H9 (cell line): ENCODE measurements around the gene PTPRK. TPM values are rescaled to one million over a fixed set of nuclear protein-coding genes. Genes with fewer than 3 reads are reported as not detected.
A peak's percentile ranks its signal among the peaks of the same experiment; 100 is the strongest.

Experiments
- DNase-seq: peaks from one replicate; pipeline ENCODE4 v3.0.0-alpha.2; 2017
- H2AFZ ChIP-seq: one replicate; pipeline ENCODE4 v1.6.1; 2013; ENCODE audit warnings: mild to moderate bottlenecking, low read length, control low read depth, moderate library complexity
- H2AK5ac ChIP-seq: 2 replicates; pipeline ENCODE4 v1.6.1; 2013; ENCODE audit warnings: low read length, control low read depth, mixed read lengths; ENCODE audit not compliant: insufficient read length
- H2BK120ac ChIP-seq: one replicate; pipeline ENCODE4 v1.6.1; 2013; ENCODE audit warnings: low read depth, mild to moderate bottlenecking, low read length, control low read depth, inconsistent platforms; ENCODE audit not compliant: poor library complexity, severe bottlenecking
- H2BK12ac ChIP-seq: 2 replicates; pipeline ENCODE4 v1.6.1; 2013; ENCODE audit warnings: low read length, control low read depth, mixed read lengths, low read depth; ENCODE audit not compliant: insufficient read length
- H2BK15ac ChIP-seq: 2 replicates; pipeline ENCODE4 v1.6.1; 2013; ENCODE audit warnings: low read depth, low read length, control low read depth
- H2BK20ac ChIP-seq: one replicate; pipeline ENCODE4 v1.6.1; 2013; ENCODE audit warnings: low read depth, mild to moderate bottlenecking, low read length, control low read depth, inconsistent platforms; ENCODE audit not compliant: poor library complexity, severe bottlenecking
- H2BK5ac ChIP-seq: 2 replicates; pipeline ENCODE4 v1.6.1; 2013; ENCODE audit warnings: low read length, control low read depth, mixed read lengths; ENCODE audit not compliant: insufficient read length
- H3K14ac ChIP-seq: 2 replicates; pipeline ENCODE4 v1.6.1; 2013; ENCODE audit warnings: low read length, control low read depth; ENCODE audit not compliant: insufficient read depth
- H3K18ac ChIP-seq: 2 replicates; pipeline ENCODE4 v1.6.1; 2013; ENCODE audit warnings: low read depth, mild to moderate bottlenecking, mixed read lengths, low read length, control low read depth; ENCODE audit not compliant: insufficient read length
- H3K23ac ChIP-seq: 2 replicates; pipeline ENCODE4 v1.6.1; 2013; ENCODE audit warnings: low read length, control low read depth, mixed read lengths, low read depth; ENCODE audit not compliant: insufficient read length
- H3K23me2 ChIP-seq: 2 replicates; pipeline ENCODE4 v1.6.1; 2013; ENCODE audit warnings: low read depth, mild to moderate bottlenecking, mixed read lengths, low read length, control low read depth; ENCODE audit not compliant: insufficient read length, poor library complexity, severe bottlenecking
- H3K27ac ChIP-seq: 2 replicates; pipeline ENCODE4 v1.5.1; 2013; ENCODE audit warnings: low read length, control low read depth, mixed read lengths, low read depth; ENCODE audit not compliant: insufficient read length
- H3K27me3 ChIP-seq: 2 replicates; pipeline ENCODE4 v1.6.1; 2013; ENCODE audit warnings: low read length, control low read depth, inconsistent platforms; ENCODE audit not compliant: insufficient read depth
- H3K4ac ChIP-seq: 2 replicates; pipeline ENCODE4 v1.6.1; 2013; ENCODE audit warnings: low read depth, mild to moderate bottlenecking, control low read depth, inconsistent platforms, low read length, moderate library complexity
- H3K4me1 ChIP-seq: 2 replicates; pipeline ENCODE4 v1.6.1; 2013; ENCODE audit warnings: low read length, control low read depth, inconsistent platforms; ENCODE audit not compliant: insufficient read depth
- H3K4me2 ChIP-seq: 2 replicates; pipeline ENCODE4 v1.6.1; 2013; ENCODE audit warnings: low read length, control low read depth, mixed read lengths; ENCODE audit not compliant: insufficient read length, insufficient read depth
- H3K56ac ChIP-seq: 2 replicates; pipeline ENCODE4 v1.6.1; 2013; ENCODE audit warnings: low read depth, mild to moderate bottlenecking, mixed read lengths, low read length, control low read depth; ENCODE audit not compliant: insufficient read length
- H3K79me1 ChIP-seq: 2 replicates; pipeline ENCODE4 v1.6.1; 2013; ENCODE audit warnings: low read depth, mild to moderate bottlenecking, moderate library complexity, low read length, control low read depth, inconsistent platforms; ENCODE audit not compliant: insufficient read depth, poor library complexity, severe bottlenecking
- H3K79me2 ChIP-seq: 2 replicates; pipeline ENCODE4 v1.6.1; 2013; ENCODE audit warnings: low read length, control low read depth, inconsistent platforms; ENCODE audit not compliant: insufficient read depth
- H3K9ac ChIP-seq: 2 replicates; pipeline ENCODE4 v1.6.1; 2013; ENCODE audit warnings: low read length, control low read depth, mixed read lengths; ENCODE audit not compliant: insufficient read length; ENCODE audit errors: extremely low read depth
- H3K9me3 ChIP-seq: one replicate; pipeline ENCODE4 v1.6.1; 2013; ENCODE audit warnings: low read depth, low read length, inconsistent platforms; ENCODE audit not compliant: control insufficient read depth
- H3T11ph ChIP-seq: one replicate; pipeline ENCODE4 v1.6.1; 2013; ENCODE audit warnings: mild to moderate bottlenecking, low read length, control low read depth, inconsistent platforms
- H4K20me1 ChIP-seq: one replicate; pipeline ENCODE4 v1.6.1; 2013; ENCODE audit not compliant: control insufficient read depth, insufficient read length, insufficient read depth
- H4K5ac ChIP-seq: 2 replicates; pipeline ENCODE4 v1.6.1; 2013; ENCODE audit warnings: low read depth, mild to moderate bottlenecking, mixed read lengths, low read length, control low read depth; ENCODE audit not compliant: insufficient read length
- H4K8ac ChIP-seq: replicated peaks from 2 replicates; pipeline ENCODE4 v1.6.1; 2013; ENCODE audit warnings: low read length, control low read depth, mixed read lengths, low read depth; ENCODE audit not compliant: insufficient read length
- H4K91ac ChIP-seq: 2 replicates; pipeline ENCODE4 v1.6.1; 2013; ENCODE audit warnings: low read depth, mild to moderate bottlenecking, moderate library complexity, mixed read lengths, low read length, control low read depth; ENCODE audit not compliant: insufficient read length
- H3K27ac Mint-ChIP-seq, 3 experiments: 2 replicates in 2 of 3; 3 replicates in 1 of 3; pipeline ENCODE4 v1.8.0; 2020 to 2021; ENCODE audit warnings: mixed read lengths in 3 of 3, mild to moderate bottlenecking in 1 of 3, moderate library complexity in 1 of 3
- H3K27me3 Mint-ChIP-seq: 2 replicates; pipeline ENCODE4 v1.8.0; 2021; ENCODE audit warnings: low read depth, mild to moderate bottlenecking, moderate library complexity, mixed read lengths
- H3K36me3 Mint-ChIP-seq, 3 experiments: 2 replicates in 2 of 3; 3 replicates in 1 of 3; pipeline ENCODE4 v1.8.0; 2020 to 2021; ENCODE audit warnings: low read depth in 3 of 3, mixed read lengths in 3 of 3; ENCODE audit not compliant: insufficient read depth in 1 of 3
- H3K4me1 Mint-ChIP-seq, 2 experiments: 2 replicates each; pipeline ENCODE4 v1.8.0; 2020; ENCODE audit warnings: mixed read lengths in 2 of 2
- H3K4me3 Mint-ChIP-seq, 2 experiments: 2 replicates in 1 of 2; 3 replicates in 1 of 2; pipeline ENCODE4 v1.8.0; 2020 to 2021; ENCODE audit warnings: mild to moderate bottlenecking in 2 of 2, mixed read lengths in 2 of 2, moderate library complexity in 1 of 2
- H3K9me3 Mint-ChIP-seq, 2 experiments: 2 replicates in 1 of 2; 3 replicates in 1 of 2; pipeline ENCODE4 v1.8.0; 2020; ENCODE audit warnings: mild to moderate bottlenecking in 2 of 2, mixed read lengths in 2 of 2, moderate library complexity in 1 of 2
- WGBS: extraction: QIAGEN DNeasy Blood & Tissue Kit; methylation state at CpG from one replicate; pipeline ENCODE4 v1.1.7; 2013; ENCODE audit warnings: missing lambda C conversion rate, low lambda C conversion rate, mixed read lengths; ENCODE audit not compliant: insufficient read length; ENCODE audit errors: extremely low coverage; 5-methylcytosine and 5-hydroxymethylcytosine counted together
- total RNA-seq: library from RNA; stranded (reverse); gene quantifications from 2 replicates; pipeline ENCODE4 v1.2.1, GENCODE V29; 2021
- TF ChIP-seq, protein P1 (sequence below): fragments of 200-600 bp; sonication (generic); conservative IDR thresholded peaks from 3 replicates; pipeline ENCODE4 v1.8.0; 2021; ENCODE audit warnings: antibody characterized with exemption, mild to moderate bottlenecking

Gene PTPRK
- total RNA-seq, 1 experiment from 2014 or later, result 47.9 TPM

- no peak overlapping the region for H2AK5ac ChIP-seq
- H3K18ac ChIP-seq, result no peak overlapping the region
- no peak overlapping the region for H3K27ac ChIP-seq
- H3T11ph ChIP-seq, result no peak overlapping the region
- no peak overlapping the region for H4K8ac ChIP-seq
- no peak overlapping the region for H4K91ac ChIP-seq
- TF ChIP-seq, protein P1, sequence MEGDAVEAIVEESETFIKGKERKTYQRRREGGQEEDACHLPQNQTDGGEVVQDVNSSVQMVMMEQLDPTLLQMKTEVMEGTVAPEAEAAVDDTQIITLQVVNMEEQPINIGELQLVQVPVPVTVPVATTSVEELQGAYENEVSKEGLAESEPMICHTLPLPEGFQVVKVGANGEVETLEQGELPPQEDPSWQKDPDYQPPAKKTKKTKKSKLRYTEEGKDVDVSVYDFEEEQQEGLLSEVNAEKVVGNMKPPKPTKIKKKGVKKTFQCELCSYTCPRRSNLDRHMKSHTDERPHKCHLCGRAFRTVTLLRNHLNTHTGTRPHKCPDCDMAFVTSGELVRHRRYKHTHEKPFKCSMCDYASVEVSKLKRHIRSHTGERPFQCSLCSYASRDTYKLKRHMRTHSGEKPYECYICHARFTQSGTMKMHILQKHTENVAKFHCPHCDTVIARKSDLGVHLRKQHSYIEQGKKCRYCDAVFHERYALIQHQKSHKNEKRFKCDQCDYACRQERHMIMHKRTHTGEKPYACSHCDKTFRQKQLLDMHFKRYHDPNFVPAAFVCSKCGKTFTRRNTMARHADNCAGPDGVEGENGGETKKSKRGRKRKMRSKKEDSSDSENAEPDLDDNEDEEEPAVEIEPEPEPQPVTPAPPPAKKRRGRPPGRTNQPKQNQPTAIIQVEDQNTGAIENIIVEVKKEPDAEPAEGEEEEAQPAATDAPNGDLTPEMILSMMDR, result no peak
- no peak for DNase-seq
- no peaks in the 10 kb centered on the region for H3K23me2 ChIP-seq
- H3K36me3 Mint-ChIP-seq, result peaks cover 0 to 6% (median 0%) of the 10 kb centered on the region in 3 experiments; a peak in 3 of 7 replicates
- peaks cover 2% of the 10 kb centered on the region; the same call in 1 of the 2 replicates for H3K79me2 ChIP-seq
- H4K20me1 ChIP-seq, result no peaks in the 10 kb centered on the region
- no peaks in the 10 kb centered on the region for H3K9me3 ChIP-seq
- peak overlapping the region; percentile 17 to 78 (median 53); a peak in 5 of 7 replicates for H3K27ac Mint-ChIP-seq
- H2BK15ac ChIP-seq, result no peak overlapping the region
- no peak overlapping the region for H3K4me3 Mint-ChIP-seq
- H3K4me1 ChIP-seq, result peaks cover 6% of the 10 kb centered on the region; the same call in 1 of the 2 replicates
- no peak overlapping the region for H2AFZ ChIP-seq
- peaks cover 2% of the 10 kb centered on the region for H3K79me1 ChIP-seq
- H3K27me3 ChIP-seq, result no peaks in the 10 kb centered on the region
- H3K27me3 Mint-ChIP-seq, result no peaks in the 10 kb centered on the region
- no peak overlapping the region for H4K5ac ChIP-seq
- H3K4me1 Mint-ChIP-seq, result peaks cover 51 to 53% of the 10 kb centered on the region in 2 experiments
- no peak overlapping the region for H3K14ac ChIP-seq
- H2BK20ac ChIP-seq, result no peak overlapping the region
- H3K4me2 ChIP-seq, result peak overlapping the region; percentile 14
- no peak overlapping the region for H3K23ac ChIP-seq
- no peak overlapping the region for H3K56ac ChIP-seq
- H3K9me3 Mint-ChIP-seq, result no peaks in the 10 kb centered on the region; a peak in 1 of 5 replicates
- H2BK5ac ChIP-seq, result no peak overlapping the region
- H2BK120ac ChIP-seq, result no peak overlapping the region
- H3K9ac ChIP-seq, result peak overlapping the region; percentile 18
- no peak overlapping the region for H3K4ac ChIP-seq
- H2BK12ac ChIP-seq, result peak overlapping the region; percentile 38
- WGBS, result no CpG with 5 or more reads among the region's 8 CpGs
Observed at GRCh38 chr6:128491610-128492206, 28.7 kb downstream of the PTPRK start.
